Measurements from ENCODE around the gene GAGE12E. TPM values are rescaled to one million over a fixed set of nuclear protein-coding genes. Genes with fewer than 3 reads are reported as not detected.
"Not testable (repeated sequence)": the region's sequence is repeated elsewhere in the genome, so short reads cannot be mapped to it uniquely, and the experiment has no call there.

GAGE12E gene
- polyA plus RNA-seq, 1 donor (not counting 4 experiments of a cell fraction or from before 2014, with no cell fraction given): not detected

- DNase-seq (ENCODE audit: low read depth, low spot score); H3K36me3 ChIP-seq (ENCODE audit: control insufficient read depth in 2 of 2, extremely low read depth in 1 of 2, insufficient read depth in 2 of 2, low read length in 2 of 2); H2AFZ ChIP-seq (ENCODE audit: control insufficient read depth, low read length); FAIRE-seq; H4K20me1 ChIP-seq (ENCODE audit: control insufficient read depth, extremely low read depth, insufficient read depth, low read length); H3K4me1 ChIP-seq (ENCODE audit: control insufficient read depth, extremely low read depth, insufficient read depth, low read length); H3K4me2 ChIP-seq (ENCODE audit: control insufficient read depth, extremely low read depth, insufficient read depth, low read depth, low read length); H3K9me3 ChIP-seq (ENCODE audit: control insufficient read depth, low read depth, low read length); H3K27ac ChIP-seq (ENCODE audit: control insufficient read depth, insufficient read depth, low read length); H3K9me1 ChIP-seq (ENCODE audit: control insufficient read depth, extremely low read depth, insufficient read depth, low read length); H3K27me3 ChIP-seq (ENCODE audit: control insufficient read depth, extremely low read depth, insufficient read depth, low read length); H3K79me2 ChIP-seq (ENCODE audit: control insufficient read depth, insufficient read depth, low read length); dilution Hi-C loops (cut with MboI; ENCODE audit: extremely low pct_ligation_motif_present, low sequenced_read_pairs); H3K9ac ChIP-seq (ENCODE audit: control insufficient read depth, extremely low read depth, insufficient read depth, low read length); H3K4me3 ChIP-seq (ENCODE audit: control insufficient read depth in 2 of 3, extremely low read depth in 1 of 3, insufficient read depth in 2 of 3, low read depth in 1 of 3, low read length in 3 of 3): not testable (repeated sequence)
These were observed 39.4 kb downstream of the GAGE12E start for GRCh38 chrX:49590488-49590887.

DNA sequence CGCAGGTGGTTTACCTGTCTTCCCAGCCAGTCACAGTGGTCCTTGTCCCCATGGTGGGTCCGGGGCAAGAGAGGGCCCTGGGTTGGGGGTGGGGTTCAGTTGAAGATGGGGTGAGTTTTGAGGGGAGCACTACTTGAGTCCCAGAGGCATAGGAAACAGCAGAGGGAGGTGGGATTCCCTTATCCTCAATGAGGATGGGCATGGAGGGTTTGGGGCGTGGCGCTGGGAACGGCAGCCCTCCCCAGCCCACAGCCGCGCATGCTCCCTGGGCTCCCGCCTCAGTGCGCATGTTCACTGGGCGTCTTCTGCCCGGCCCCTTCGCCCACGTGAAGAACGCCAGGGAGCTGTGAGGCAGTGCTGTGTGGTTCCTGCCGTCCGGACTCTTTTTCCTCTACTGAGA is 47.6 kb downstream of the GAGE12E start, which contains the start of gene GAGE1:
GAGE1 (plus strand) TSS at position 301 of the 400 bp plus-strand sequence. CDS start 1,155 bp downstream, outside the sequence.
- H3K27me3 ChIP-seq (ENCODE audit: control insufficient read depth, extremely low read depth, insufficient read depth, low read length); H3K4me3 ChIP-seq (ENCODE audit: control insufficient read depth in 2 of 3, extremely low read depth in 1 of 3, insufficient read depth in 2 of 3, low read depth in 1 of 3, low read length in 3 of 3); H3K27ac ChIP-seq (ENCODE audit: control insufficient read depth, insufficient read depth, low read length); H3K4me2 ChIP-seq (ENCODE audit: control insufficient read depth, extremely low read depth, insufficient read depth, low read depth, low read length); DNase-seq (ENCODE audit: low read depth, low spot score); FAIRE-seq; H3K9ac ChIP-seq (ENCODE audit: control insufficient read depth, extremely low read depth, insufficient read depth, low read length); H3K79me2 ChIP-seq (ENCODE audit: control insufficient read depth, insufficient read depth, low read length); dilution Hi-C loops (cut with MboI; ENCODE audit: extremely low pct_ligation_motif_present, low sequenced_read_pairs); H3K36me3 ChIP-seq (ENCODE audit: control insufficient read depth in 2 of 2, extremely low read depth in 1 of 2, insufficient read depth in 2 of 2, low read length in 2 of 2); H2AFZ ChIP-seq (ENCODE audit: control insufficient read depth, low read length); H3K9me3 ChIP-seq (ENCODE audit: control insufficient read depth, low read depth, low read length); H3K4me1 ChIP-seq (ENCODE audit: control insufficient read depth, extremely low read depth, insufficient read depth, low read length); H4K20me1 ChIP-seq (ENCODE audit: control insufficient read depth, extremely low read depth, insufficient read depth, low read length); H3K9me1 ChIP-seq (ENCODE audit: control insufficient read depth, extremely low read depth, insufficient read depth, low read length): not testable (repeated sequence)

Small RNA genes within 50 kb of the gene (small RNA-seq; reads per million reads assigned to genes)
- gene GAGE12B (ENCODE audit: insufficient read length in 3 of 3, low read depth in 3 of 3, low replicate concordance in 1 of 3): 0 reads per million in 3 experiments

Other genes with a start within 250 kb of the GAGE12E start
- gene GAGE10, start 247.6 kb upstream of the GAGE12E start, polyA plus RNA-seq: not detected in 3 replicates
- gene GAGE12J, start 229.3 kb upstream of the GAGE12E start, polyA plus RNA-seq: not detected in 3 replicates
- gene GAGE13, start 219.7 kb upstream of the GAGE12E start, polyA plus RNA-seq: not detected in 3 replicates
- not detected in 3 replicates for gene GAGE12C, start 19.1 kb upstream of the GAGE12E start, polyA plus RNA-seq
- not detected in 3 replicates for gene GAGE12D, start 9.6 kb upstream of the GAGE12E start, polyA plus RNA-seq
- not detected in 3 replicates for gene GAGE12F, start 9.6 kb downstream of the GAGE12E start, polyA plus RNA-seq
- not detected in 3 replicates for gene GAGE12G, start 19.1 kb downstream of the GAGE12E start, polyA plus RNA-seq
- gene GAGE12H, start 28.7 kb downstream of the GAGE12E start, polyA plus RNA-seq: not detected in 3 replicates
- not detected in 3 replicates for gene GAGE2A, start 38.2 kb downstream of the GAGE12E start, polyA plus RNA-seq
- not detected in 3 replicates for gene GAGE1, start 47.7 kb downstream of the GAGE12E start, polyA plus RNA-seq
- gene PAGE1, start 144.7 kb downstream of the GAGE12E start, polyA plus RNA-seq: not detected in 3 replicates

All from keratinocyte (primary cell).